ENCODE data around the gene HNRNPR.
"Not testable (repeated sequence)": the region's sequence is repeated elsewhere in the genome, so short reads cannot be mapped to it uniquely, and the experiment has no call there.

HNRNPR gene

GRCh38 chr1:23344111-23344986, at the start of gene HNRNPR:
TSS of gene HNRNPR (minus strand) at chr1:23344284. CDS start at chr1:23341008, 3,276 bp downstream.
- peak; percentile 99 for DNase-seq

GRCh38 chr1:23393706-23394105, 49.6 kb upstream of the HNRNPR start:
- no peak for DNase-seq

- DNase-seq = no peak
Measured at GRCh38 chr1:23392125-23392855, 48.2 kb upstream of the HNRNPR start.

GRCh38 chr1:23389837-23390321, 45.8 kb upstream of the HNRNPR start:
- DNase-seq = no peak

GRCh38 chr1:23387494-23387893, 43.4 kb upstream of the HNRNPR start:
- DNase-seq = no peak

- DNase-seq = no peak
Measured at GRCh38 chr1:23385119-23385621, 41.1 kb upstream of the HNRNPR start.

- DNase-seq = no peak
Measured at GRCh38 chr1:23384312-23385058, 40.4 kb upstream of the HNRNPR start.

GRCh38 chr1:23383577-23384311, 39.7 kb upstream of the HNRNPR start:
- no peak for DNase-seq

- no peak for DNase-seq
Measured at GRCh38 chr1:23381233-23381885, 37.3 kb upstream of the HNRNPR start.

- no peak for DNase-seq
Measured at GRCh38 chr1:23380719-23381118, 36.6 kb upstream of the HNRNPR start.

- DNase-seq = not testable (repeated sequence)
Measured at GRCh38 chr1:23380236-23380635, 36.2 kb upstream of the HNRNPR start.

- no peak for DNase-seq
Measured at GRCh38 chr1:23376890-23377811, 33.1 kb upstream of the HNRNPR start.

GRCh38 chr1:23374079-23374735, 30.1 kb upstream of the HNRNPR start:
- DNase-seq = not testable (repeated sequence)

- no peak for DNase-seq
Measured at GRCh38 chr1:23371987-23372880, 28.1 kb upstream of the HNRNPR start.

GRCh38 chr1:23370709-23371584, 26.9 kb upstream of the HNRNPR start:
- no peak for DNase-seq

GRCh38 chr1:23370330-23370708, 26.2 kb upstream of the HNRNPR start:
- DNase-seq = no peak

GRCh38 chr1:23369335-23370013, 25.4 kb upstream of the HNRNPR start, which contains the start of gene ZNF436:
TSS of gene ZNF436 (minus strand) at chr1:23369836. CDS start at chr1:23368005, 1,831 bp downstream.
- no peak for DNase-seq

Measured in stimulated activated naive CD4-positive, alpha-beta T cell treated with Interleukin-2 at 50 U/mL for 16 hours (primary cell).